OCI-LY1 (cell line): ENCODE data around the gene TMEM229B.

ENCODE experiments used
- H2AFZ ChIP-seq: fragments of 200-600 bp; sonication (generic), shearing (Covaris generic); 2 replicates; pipeline ENCODE4 v1.6.0; 2014; ENCODE audit warnings: antibody characterized with exemption, mild to moderate bottlenecking, low read length
- H3F3A ChIP-seq: fragments of 200-600 bp; sonication (generic), shearing (Covaris generic); 2 replicates; pipeline ENCODE4 v1.6.0; 2014; ENCODE audit warnings: mild to moderate bottlenecking, antibody characterized with exemption, low read length, moderate library complexity; ENCODE audit not compliant: insufficient read depth
- H3K27ac ChIP-seq: fragments of 200-600 bp; sonication (generic); 2 replicates; pipeline ENCODE4 v1.5.1; 2014; ENCODE audit warnings: low read length, mixed run types, mild to moderate bottlenecking, low read depth; ENCODE audit not compliant: poor library complexity, severe bottlenecking
- H3K27me3 ChIP-seq: fragments of 200-600 bp; sonication (generic); 2 replicates; pipeline ENCODE4 v1.6.0; 2014; ENCODE audit warnings: antibody characterized with exemption, mild to moderate bottlenecking, low read length, moderate library complexity; ENCODE audit not compliant: insufficient read depth
- H3K36me3 ChIP-seq: fragments of 200-600 bp; sonication (generic); 2 replicates; pipeline ENCODE4 v1.6.1; 2014; ENCODE audit warnings: mild to moderate bottlenecking, antibody characterized with exemption, low read length, moderate library complexity, mixed read lengths; ENCODE audit not compliant: insufficient read depth
- H3K4me1 ChIP-seq: fragments of 200-600 bp; sonication (generic); 2 replicates; pipeline ENCODE4 v1.5.1; 2014; ENCODE audit warnings: mild to moderate bottlenecking, low read length, moderate library complexity; ENCODE audit not compliant: insufficient read depth, severe bottlenecking
- H3K4me2 ChIP-seq: fragments of 200-600 bp; sonication (generic), shearing (Covaris generic); 2 replicates; pipeline ENCODE4 v1.6.1; 2014; ENCODE audit warnings: low read length
- H3K4me3 ChIP-seq: fragments of 200-600 bp; sonication (generic); 2 replicates; pipeline ENCODE4 v1.5.1; 2014; ENCODE audit warnings: low read length, low read depth, mild to moderate bottlenecking, mixed read lengths; ENCODE audit not compliant: poor library complexity, severe bottlenecking
- H3K79me2 ChIP-seq: fragments of 200-600 bp; shearing (Covaris generic); 2 replicates; pipeline ENCODE4 v1.6.1; 2016; ENCODE audit warnings: mixed run types, low read length, mixed read lengths; ENCODE audit not compliant: insufficient read depth
- H3K9ac ChIP-seq: fragments of 200-600 bp; sonication (generic), shearing (Covaris generic); 2 replicates; pipeline ENCODE4 v1.6.1; 2014; ENCODE audit warnings: mild to moderate bottlenecking, low read length, mixed read lengths
- H3K9me2 ChIP-seq: fragments of 200-600 bp; sonication (generic), shearing (Covaris generic); 2 replicates; pipeline ENCODE4 v1.6.1; 2014; ENCODE audit warnings: low read depth, mild to moderate bottlenecking, low read length, mixed read lengths
- H3K9me3 ChIP-seq: fragments of 200-600 bp; shearing (Covaris generic); 2 replicates; pipeline ENCODE4 v1.6.1; 2014; ENCODE audit warnings: low read length, mixed read lengths
- H4K20me1 ChIP-seq: fragments of 200-600 bp; sonication (generic), shearing (Covaris generic); 2 replicates; pipeline ENCODE4 v1.6.0; 2016; ENCODE audit warnings: mild to moderate bottlenecking, low read length; ENCODE audit not compliant: insufficient read depth
- CTCF ChIP-seq: fragments of 200-600 bp; sonication (generic), shearing (Covaris generic); IDR thresholded peaks from 2 replicates; pipeline ENCODE4 v1.5.1; 2017; ENCODE audit warnings: mild to moderate bottlenecking, antibody characterized with exemption, low read length, moderate library complexity, mixed read lengths
- EZH2 ChIP-seq: fragments of 200-600 bp; sonication (generic), shearing (Covaris generic); IDR thresholded peaks from 2 replicates; pipeline ENCODE4 v1.8.0; 2017; ENCODE audit warnings: borderline replicate concordance, mixed run types, mild to moderate bottlenecking, antibody characterized with exemption, low read length, moderate library complexity, mixed read lengths

Gene TMEM229B

GRCh38 chr14:67501670-67502069 lies 13.1 kb upstream of the TMEM229B start:
- Histone ChIP-seq H3K9me2 (no peaks in the 10 kb centered on the region), H3K9ac (no peak overlapping the region), H3K36me3 (no peaks in the 10 kb centered on the region), H3K4me2 (no peak overlapping the region), H3K9me3 (no peaks in the 10 kb centered on the region), H3F3A (no peaks in the 10 kb centered on the region), H3K27ac (no peak overlapping the region), H3K4me1 (no peaks in the 10 kb centered on the region), H3K4me3 (no peak overlapping the region), H3K27me3 (0 out of 2 replicates have a peak, but pooled peaks cover 5% of the 10 kb centered on the region), H2AFZ (no peak overlapping the region), H3K79me2 (no peaks in the 10 kb centered on the region), H4K20me1 (no peaks in the 10 kb centered on the region)
- TF ChIP-seq CTCF (no peak), EZH2 (no peak)

GRCh38 chr14:67500981-67501380 lies 12.5 kb upstream of the TMEM229B start:
- no peaks in the 10 kb centered on the region for H3K9me3 ChIP-seq
- H4K20me1 ChIP-seq = no peaks in the 10 kb centered on the region
- H3K36me3 ChIP-seq = no peaks in the 10 kb centered on the region
- no peak overlapping the region for H3K4me3 ChIP-seq
- H3K4me1 ChIP-seq = no peaks in the 10 kb centered on the region
- H3F3A ChIP-seq = no peaks in the 10 kb centered on the region
- H3K9me2 ChIP-seq = no peaks in the 10 kb centered on the region
- 0 out of 2 replicates have a peak, but pooled peaks cover 5% of the 10 kb centered on the region for H3K27me3 ChIP-seq
- no peak for TF ChIP-seq CTCF
- TF ChIP-seq EZH2 = no peak
- H3K9ac ChIP-seq = no peak overlapping the region
- no peak overlapping the region for H3K27ac ChIP-seq
- H2AFZ ChIP-seq = no peak overlapping the region
- H3K4me2 ChIP-seq = no peak overlapping the region
- no peaks in the 10 kb centered on the region for H3K79me2 ChIP-seq

- Histone ChIP-seq H3K9me3 (peaks cover 10% of the 10 kb centered on the region; the same call in 1 of the 2 replicates), H3K9me2 (no peaks in the 10 kb centered on the region), H3K79me2 (no peaks in the 10 kb centered on the region), H3K4me2 (no peak overlapping the region), H3K27ac (no peak overlapping the region), H4K20me1 (no peaks in the 10 kb centered on the region), H3K9ac (no peak overlapping the region), H3K4me1 (no peaks in the 10 kb centered on the region), H3K27me3 (no peaks in the 10 kb centered on the region), H3K4me3 (no peak overlapping the region), H3F3A (no peaks in the 10 kb centered on the region), H2AFZ (no peak overlapping the region), H3K36me3 (no peaks in the 10 kb centered on the region; the same call in 1 of the 2 replicates)
- no peak for TF ChIP-seq CTCF
- no peak for TF ChIP-seq EZH2
These were observed 9.2 kb upstream of the TMEM229B start for GRCh38 chr14:67497716-67498115.
